ENCODE data around the gene LDLRAD4. TPM values are rescaled to one million over a fixed set of nuclear protein-coding genes. Genes with fewer than 3 reads are reported as not detected.

Gene LDLRAD4
- total RNA-seq, 3 donors from 2014 or later: 17.5 to 20.4 (median 18.3) TPM

DNA sequence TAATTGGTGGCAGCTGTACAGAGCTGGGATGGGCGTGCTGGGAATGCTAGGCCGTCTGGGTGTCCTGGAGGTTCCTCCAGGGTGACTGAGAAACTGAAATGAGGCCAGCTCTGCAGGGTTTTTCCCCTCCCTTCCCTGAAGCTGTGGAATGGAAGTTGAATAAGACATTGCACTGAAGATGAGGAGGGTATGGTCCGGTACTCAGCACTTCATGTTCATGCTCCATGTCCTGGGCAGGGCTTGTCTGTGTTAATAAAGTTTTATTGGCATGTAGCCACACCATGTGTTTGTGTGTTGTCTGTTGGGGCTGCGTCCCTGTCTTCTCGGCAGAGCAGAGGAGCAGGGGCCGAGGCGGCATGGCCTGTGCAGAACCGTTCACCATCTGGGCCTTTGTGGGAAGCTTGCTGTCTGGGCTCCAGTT is 154.0 kb downstream of the LDLRAD4 start:
- Mint-ChIP-seq H3K27me3 (ENCODE audit: low read depth) (no peaks in the 10 kb centered on the region), H3K4me1 (ENCODE audit: low read depth) (peaks cover 64% of the 10 kb centered on the region), H3K4me3 (no peak overlapping the region)

DNA sequence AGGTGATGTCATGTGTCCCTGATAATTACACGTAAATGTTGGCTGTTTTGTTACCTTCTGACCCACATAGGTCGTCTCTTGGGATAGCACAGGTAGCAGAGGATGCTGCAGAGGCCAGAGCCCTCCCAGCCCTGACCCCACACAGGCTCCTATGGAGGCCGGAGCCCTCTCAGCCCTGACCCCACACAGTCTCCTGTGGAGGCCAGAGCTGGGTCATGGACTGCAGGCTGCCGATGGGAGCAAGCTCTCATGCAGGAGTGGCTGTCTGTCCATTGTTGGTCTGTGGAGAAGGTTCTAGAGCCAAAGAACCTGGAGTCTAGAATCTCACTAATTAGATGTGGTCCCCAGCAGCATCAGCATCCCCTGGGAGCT is 155.5 kb downstream of the LDLRAD4 start:
- Mint-ChIP-seq H3K27me3 (ENCODE audit: low read depth) (no peaks in the 10 kb centered on the region), H3K9me3 (no peaks in the 10 kb centered on the region), H3K4me3 (no peak overlapping the region), H3K36me3 (ENCODE audit: insufficient read depth) (no peaks in the 10 kb centered on the region), H3K4me1 (ENCODE audit: low read depth) (peaks cover 77% of the 10 kb centered on the region)
- ATAC-seq (no peak), DNase-seq (no peak)

More for the DNA sequence above, 154.0 kb downstream of the LDLRAD4 start:
- DNase-seq: no peak
- ATAC-seq: no peak
- Mint-ChIP-seq H3K36me3 (ENCODE audit: insufficient read depth) (no peaks in the 10 kb centered on the region), H3K9me3 (no peaks in the 10 kb centered on the region)

DNA sequence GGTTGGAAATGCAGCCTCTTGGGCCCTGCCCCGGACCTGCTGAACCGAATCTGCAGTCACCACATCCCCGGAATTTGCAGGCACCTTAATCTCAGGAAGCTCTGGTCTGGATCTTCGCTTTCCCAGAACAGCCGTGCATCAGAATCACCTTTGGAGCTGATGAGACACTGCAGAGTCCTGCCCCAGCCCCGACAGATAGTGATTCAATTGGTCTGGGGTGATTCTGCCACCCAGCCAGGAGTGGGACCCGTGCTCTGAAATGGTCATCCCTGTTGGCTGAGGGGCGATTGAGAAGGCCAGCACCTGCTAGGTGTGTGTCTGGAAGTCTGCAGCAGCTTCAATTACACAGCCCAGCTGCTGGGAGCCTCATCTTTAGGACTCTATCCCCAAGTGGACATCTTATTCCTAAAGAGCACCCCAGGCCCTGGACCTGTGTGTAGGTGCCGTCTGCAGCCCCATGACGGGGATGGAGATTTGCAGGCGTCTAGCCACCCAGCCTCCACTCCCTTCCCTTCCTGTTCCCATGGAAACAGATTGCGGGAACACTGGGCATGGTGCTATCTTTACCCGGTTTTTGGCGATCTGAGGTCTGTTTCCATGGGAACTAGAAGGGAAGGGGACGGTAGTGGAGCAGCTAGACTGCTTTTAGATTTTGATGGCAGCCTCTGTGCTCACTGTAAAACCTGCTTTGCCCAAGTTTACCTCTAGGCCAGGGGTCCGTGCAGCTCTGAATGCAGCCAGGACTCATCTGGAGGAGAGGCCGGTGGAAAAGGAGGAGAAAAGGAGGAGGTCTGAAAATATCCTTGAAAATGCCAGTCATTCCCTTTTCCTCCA is 156.1 kb downstream of the LDLRAD4 start:
- DNase-seq: no peak
- peak overlapping the region; percentile 56 for H3K4me3 Mint-ChIP-seq
- H3K4me1 Mint-ChIP-seq (ENCODE audit: low read depth): peaks cover 74% of the 10 kb centered on the region
- H3K36me3 Mint-ChIP-seq (ENCODE audit: insufficient read depth): no peaks in the 10 kb centered on the region
- H3K9me3 Mint-ChIP-seq: no peaks in the 10 kb centered on the region
- peak; percentile 5 to 11 for ATAC-seq
- no peaks in the 10 kb centered on the region for H3K27me3 Mint-ChIP-seq (ENCODE audit: low read depth)

DNA sequence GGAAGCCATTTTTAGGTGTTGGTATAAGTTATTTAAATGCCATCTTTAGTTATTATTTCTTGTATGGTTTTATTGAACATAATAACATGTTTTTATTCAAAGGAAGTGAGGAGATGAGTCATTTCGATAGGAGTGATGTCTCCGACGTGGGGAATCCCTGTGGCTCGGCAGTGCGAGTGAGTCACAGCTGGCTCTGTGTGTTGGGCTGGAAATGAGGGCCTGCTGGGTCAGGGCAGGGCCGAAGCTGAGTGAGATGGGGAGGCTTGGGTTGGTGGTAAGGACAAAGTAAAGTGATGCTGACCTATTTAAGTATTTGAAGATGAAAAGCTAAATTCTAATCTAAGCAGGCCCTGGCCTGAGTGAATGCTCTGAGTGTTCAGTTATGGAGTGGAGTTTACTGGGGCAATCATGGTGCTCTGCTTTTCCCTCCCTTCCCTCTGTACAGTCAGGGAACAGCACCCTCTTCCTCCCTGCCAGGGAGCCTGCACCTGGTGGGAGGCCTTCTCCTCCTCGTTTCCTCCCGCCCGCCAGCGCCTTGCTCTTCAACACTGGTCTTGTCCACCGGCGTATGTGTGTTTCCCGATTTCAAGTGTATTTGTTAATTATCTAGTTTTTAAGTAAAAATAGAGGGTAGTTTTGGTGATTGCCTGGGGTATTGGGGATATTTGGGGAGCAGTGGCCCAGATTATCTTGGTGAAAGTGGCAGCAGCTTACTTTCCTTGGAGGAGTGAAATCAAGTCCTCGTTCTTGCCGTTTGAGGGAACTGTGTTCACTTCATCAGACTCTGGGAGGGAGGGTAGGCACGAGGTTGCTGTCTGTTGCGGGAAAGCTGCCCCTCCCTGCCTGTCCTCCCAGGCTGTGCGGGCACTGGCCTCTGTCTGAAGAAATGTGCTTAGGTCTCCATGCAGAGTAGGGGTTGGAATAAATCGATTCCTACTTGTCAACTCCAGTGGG is 157.0 kb downstream of the LDLRAD4 start:
- Mint-ChIP-seq H3K36me3 (ENCODE audit: insufficient read depth) (no peaks in the 10 kb centered on the region), H3K4me3 (peak overlapping the region; percentile 56), H3K9me3 (no peaks in the 10 kb centered on the region), H3K4me1 (ENCODE audit: low read depth) (peaks cover 75% of the 10 kb centered on the region), H3K27me3 (ENCODE audit: low read depth) (no peaks in the 10 kb centered on the region)
- ATAC-seq (peak; percentile 73 to 77), DNase-seq (peak; percentile 72)

DNA sequence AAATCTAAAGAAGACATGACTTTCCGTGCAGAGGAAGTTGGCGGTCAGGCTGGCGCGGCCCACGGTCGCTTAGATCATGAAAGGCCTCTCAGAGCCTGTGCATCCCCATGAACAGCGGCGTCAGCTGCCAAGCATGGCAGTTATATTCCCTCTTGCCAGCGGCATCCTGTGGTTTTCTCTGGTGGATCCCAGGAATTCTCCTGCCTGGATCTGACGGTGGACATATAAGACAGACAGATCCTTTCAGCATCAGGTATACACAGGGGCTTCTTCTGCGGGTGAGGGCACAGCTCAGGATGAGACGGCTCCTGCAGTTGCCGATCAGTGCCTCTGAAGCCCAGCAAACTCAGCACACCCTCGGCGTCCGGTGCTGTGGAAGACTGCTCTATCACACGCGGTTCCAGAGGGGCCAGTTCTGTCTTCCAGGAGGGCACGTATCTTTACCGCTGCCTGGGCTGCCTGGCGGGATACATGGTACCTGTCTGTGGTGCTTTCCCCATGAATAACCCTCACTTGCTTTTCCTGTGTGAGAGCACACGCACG is 157.8 kb downstream of the LDLRAD4 start:
- Mint-ChIP-seq H3K36me3 (ENCODE audit: insufficient read depth) (no peaks in the 10 kb centered on the region), H3K4me1 (ENCODE audit: low read depth) (peaks cover 82% of the 10 kb centered on the region), H3K9me3 (no peaks in the 10 kb centered on the region), H3K4me3 (peak overlapping the region; percentile 56), H3K27me3 (ENCODE audit: low read depth) (no peaks in the 10 kb centered on the region)
- peak; percentile 38 to 43 for ATAC-seq
- peak; percentile 56 for DNase-seq

DNA sequence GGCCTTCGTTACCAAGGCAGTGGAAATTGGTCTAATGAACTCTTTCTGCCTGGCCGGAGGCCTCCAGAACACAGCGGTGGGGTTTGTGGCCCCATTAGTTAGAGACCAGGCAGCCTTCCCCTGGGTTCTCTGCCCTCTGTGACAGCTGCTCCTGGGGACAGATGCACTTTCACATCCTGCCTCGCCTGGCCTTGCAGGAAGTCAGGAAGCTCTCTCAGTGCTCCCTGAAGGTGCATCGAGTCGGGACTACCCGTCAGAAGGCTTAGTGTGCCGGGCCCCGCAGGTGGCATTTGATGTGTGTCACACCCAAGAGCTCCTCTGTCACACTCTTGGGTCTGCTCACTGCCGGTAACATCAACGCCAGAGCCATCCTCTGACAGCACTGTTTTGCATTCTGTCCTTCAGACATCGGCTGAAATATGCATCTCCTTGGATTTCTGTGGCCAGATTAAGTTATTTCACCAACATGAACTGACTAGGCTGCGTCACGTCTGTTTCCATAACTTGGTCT is 158.3 kb downstream of the LDLRAD4 start:
- ATAC-seq (peak; percentile 69 to 72), DNase-seq (peak; percentile 68)
- Mint-ChIP-seq H3K27me3 (ENCODE audit: low read depth) (no peaks in the 10 kb centered on the region), H3K9me3 (no peaks in the 10 kb centered on the region), H3K4me1 (ENCODE audit: low read depth) (peaks cover 82% of the 10 kb centered on the region), H3K36me3 (ENCODE audit: insufficient read depth) (no peaks in the 10 kb centered on the region), H3K4me3 (peak overlapping the region; percentile 56)

DNA sequence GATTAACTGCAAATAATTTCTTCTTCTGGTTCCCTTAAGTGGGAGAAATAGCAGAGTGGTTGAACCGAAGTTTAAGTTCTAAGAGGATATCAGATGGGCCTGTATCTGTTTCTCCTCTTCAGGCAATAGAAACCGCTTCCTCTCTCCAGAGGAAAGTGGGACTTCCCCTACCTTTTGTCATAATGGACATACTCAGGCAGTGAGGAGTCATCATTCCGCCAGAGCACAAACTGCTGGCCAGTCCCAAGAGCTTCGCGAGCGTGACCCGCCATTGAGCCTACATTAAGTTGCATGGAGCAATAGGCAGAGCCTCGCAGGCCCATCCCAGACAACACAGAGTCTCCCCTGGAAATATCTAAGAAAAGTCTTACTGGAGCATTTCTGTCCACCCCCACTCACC is 158.9 kb downstream of the LDLRAD4 start:
- Mint-ChIP-seq H3K27me3 (ENCODE audit: low read depth) (no peaks in the 10 kb centered on the region), H3K4me1 (ENCODE audit: low read depth) (peaks cover 82% of the 10 kb centered on the region), H3K9me3 (no peaks in the 10 kb centered on the region), H3K4me3 (peak overlapping the region; percentile 56), H3K36me3 (ENCODE audit: insufficient read depth) (no peaks in the 10 kb centered on the region)
- peak; percentile 3 to 4 for ATAC-seq
- no peak for DNase-seq

DNA sequence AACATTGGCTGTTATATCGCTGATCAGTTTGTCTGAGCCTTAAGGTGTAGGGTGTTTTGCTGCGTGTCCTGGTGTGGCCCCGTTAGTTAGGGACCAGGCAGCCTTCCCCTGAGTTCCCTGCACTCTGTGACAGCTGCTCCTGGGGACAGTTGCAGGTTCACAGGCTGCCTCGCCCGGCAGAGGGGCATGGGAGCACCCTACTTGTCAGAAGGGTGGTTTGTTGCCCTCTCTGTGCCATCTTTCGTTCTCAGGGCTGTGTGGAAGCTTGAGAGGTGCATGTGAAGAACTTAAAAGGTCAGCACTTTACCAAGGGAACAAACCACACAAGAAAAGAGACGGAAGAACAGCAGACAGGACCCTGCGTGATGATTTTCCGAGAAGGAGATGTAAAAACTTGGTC is 159.6 kb downstream of the LDLRAD4 start:
- Mint-ChIP-seq H3K4me1 (ENCODE audit: low read depth) (peaks cover 84% of the 10 kb centered on the region), H3K36me3 (ENCODE audit: insufficient read depth) (no peaks in the 10 kb centered on the region), H3K27me3 (ENCODE audit: low read depth) (no peaks in the 10 kb centered on the region), H3K4me3 (peak overlapping the region; percentile 56), H3K9me3 (no peaks in the 10 kb centered on the region)
- DNase-seq (no peak), ATAC-seq (no peak)

DNA sequence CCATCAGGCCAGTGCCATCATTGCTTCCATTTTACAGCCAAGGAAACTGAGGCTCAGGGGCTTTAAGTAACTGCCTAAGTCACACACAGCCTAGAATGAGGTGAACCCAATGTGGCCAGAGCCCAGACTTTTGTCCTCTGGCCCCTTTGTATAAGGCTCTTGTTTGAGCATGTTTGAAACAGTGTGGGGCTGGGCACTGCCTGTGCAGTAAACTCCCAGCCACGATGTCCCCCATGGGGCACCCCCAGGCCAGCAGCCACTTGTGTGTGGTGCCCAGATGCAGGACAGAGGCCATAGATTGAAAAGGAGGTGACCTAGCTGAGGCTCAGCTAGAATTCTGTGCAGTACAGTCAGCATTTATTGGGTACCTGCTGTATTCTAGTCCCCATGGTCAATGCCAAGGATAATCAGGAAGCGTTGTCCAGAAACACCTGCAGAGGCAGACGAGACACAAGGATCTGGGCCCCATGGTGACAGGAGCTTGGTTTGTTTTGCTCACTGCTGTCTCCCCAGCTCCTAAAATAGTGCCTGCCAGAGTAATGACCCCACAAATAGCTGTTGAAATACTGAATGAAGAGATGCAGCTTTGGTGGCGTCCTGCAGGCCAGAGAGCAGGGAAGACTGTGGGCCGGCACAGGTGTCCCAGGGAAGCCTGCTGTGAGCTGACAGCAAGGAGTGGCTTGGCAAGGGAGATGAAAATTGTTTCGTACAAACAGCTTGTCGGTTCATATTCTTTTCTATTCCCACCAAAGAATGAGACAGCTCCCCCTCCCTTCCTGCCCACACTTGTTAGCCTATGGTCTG is 160.7 kb downstream of the LDLRAD4 start:
- Mint-ChIP-seq H3K4me3 (peak overlapping the region; percentile 8), H3K36me3 (ENCODE audit: insufficient read depth) (no peaks in the 10 kb centered on the region), H3K9me3 (no peaks in the 10 kb centered on the region), H3K4me1 (ENCODE audit: low read depth) (peaks cover 88% of the 10 kb centered on the region), H3K27me3 (ENCODE audit: low read depth) (no peaks in the 10 kb centered on the region)
- DNase-seq (no peak), ATAC-seq (no peak)

DNA sequence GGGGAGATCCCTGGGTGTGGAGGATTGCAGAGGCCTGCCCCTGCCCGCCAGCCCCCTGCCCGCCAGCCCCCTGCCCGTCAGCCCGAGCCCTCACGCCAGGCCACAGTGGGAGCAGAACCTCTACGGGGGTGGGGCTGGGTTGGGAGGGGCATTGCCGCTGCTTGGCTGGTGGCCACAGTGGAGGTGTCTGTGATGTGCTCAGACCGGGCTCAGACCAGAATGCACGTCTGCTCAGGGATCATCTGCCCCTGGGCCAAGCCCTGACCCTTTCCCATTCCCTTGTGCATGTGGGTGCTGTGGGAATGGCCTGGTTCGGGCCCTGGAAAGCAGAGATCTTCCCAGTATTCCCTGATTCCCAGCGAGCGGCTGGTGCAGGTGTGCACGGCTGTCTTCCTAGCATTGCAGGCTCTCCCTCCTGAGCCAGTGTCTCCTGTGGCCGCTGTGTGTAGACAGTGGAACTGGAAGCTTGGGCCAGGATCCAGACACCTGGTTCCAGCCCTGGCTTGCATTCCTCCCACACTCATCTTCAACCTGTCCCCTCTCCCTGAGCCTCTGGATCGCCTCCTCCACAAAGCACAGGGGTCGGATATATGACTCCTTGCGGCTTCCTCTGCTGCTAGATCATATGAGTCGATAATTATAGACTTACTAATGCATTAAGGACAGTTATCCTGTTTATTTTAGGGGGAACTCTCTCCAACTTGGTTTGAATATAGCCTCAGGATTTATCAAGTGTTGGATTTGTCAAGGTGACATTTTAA is 161.6 kb downstream of the LDLRAD4 start:
- ATAC-seq: no peak
- H3K4me1 Mint-ChIP-seq (ENCODE audit: low read depth): peaks cover 88% of the 10 kb centered on the region
- H3K9me3 Mint-ChIP-seq: no peaks in the 10 kb centered on the region
- no peak for DNase-seq
- H3K4me3 Mint-ChIP-seq: no peak overlapping the region
- H3K27me3 Mint-ChIP-seq (ENCODE audit: low read depth): no peaks in the 10 kb centered on the region
- no peaks in the 10 kb centered on the region for H3K36me3 Mint-ChIP-seq (ENCODE audit: insufficient read depth)

DNA sequence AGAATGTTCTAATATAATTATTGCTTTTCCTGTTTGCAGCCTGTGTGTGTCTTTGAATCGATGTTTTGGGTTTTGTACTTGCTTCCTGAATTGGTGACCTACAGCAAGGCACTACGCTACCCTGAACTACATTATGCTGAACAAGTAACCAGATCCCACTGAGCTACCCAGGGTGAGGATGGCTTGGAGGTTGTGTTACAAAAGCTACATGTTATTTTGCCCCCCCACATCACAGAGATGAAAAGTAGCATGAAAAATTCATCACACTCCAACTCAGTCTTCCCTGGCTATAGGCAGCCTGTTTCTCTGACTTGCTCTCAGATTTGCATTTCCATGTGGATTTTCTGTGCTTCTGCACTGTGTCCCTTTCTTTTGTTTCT is 162.1 kb downstream of the LDLRAD4 start:
- DNase-seq (no peak), ATAC-seq (no peak)
- Mint-ChIP-seq H3K9me3 (no peaks in the 10 kb centered on the region), H3K4me1 (ENCODE audit: low read depth) (peaks cover 85% of the 10 kb centered on the region), H3K36me3 (ENCODE audit: insufficient read depth) (no peaks in the 10 kb centered on the region), H3K27me3 (ENCODE audit: low read depth) (no peaks in the 10 kb centered on the region), H3K4me3 (no peak overlapping the region)

DNA sequence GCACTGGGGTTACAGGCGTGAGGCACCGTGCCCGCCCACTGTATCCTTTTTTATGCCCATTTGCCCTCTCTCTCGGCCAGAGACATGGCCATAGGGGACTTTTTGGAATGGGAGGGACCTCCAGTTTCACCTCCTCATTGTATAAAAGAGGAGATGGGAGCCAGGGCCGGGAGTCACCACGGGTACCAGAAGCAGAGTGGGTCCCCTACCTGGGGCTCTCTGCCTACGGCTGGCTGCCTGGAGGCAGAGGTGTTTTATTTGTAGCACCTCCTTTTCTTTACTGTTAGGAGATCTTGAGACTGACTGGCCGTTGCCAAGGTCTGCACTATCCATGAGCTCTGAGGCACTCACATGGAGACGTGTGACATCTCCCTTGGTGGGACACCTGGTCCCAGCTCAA is 162.8 kb downstream of the LDLRAD4 start:
- no peak for ATAC-seq
- H3K9me3 Mint-ChIP-seq: no peaks in the 10 kb centered on the region
- no peak for DNase-seq
- no peaks in the 10 kb centered on the region for H3K27me3 Mint-ChIP-seq (ENCODE audit: low read depth)
- H3K36me3 Mint-ChIP-seq (ENCODE audit: insufficient read depth): no peaks in the 10 kb centered on the region
- peaks cover 79% of the 10 kb centered on the region for H3K4me1 Mint-ChIP-seq (ENCODE audit: low read depth)
- peak overlapping the region; percentile 86 for H3K4me3 Mint-ChIP-seq

DNA sequence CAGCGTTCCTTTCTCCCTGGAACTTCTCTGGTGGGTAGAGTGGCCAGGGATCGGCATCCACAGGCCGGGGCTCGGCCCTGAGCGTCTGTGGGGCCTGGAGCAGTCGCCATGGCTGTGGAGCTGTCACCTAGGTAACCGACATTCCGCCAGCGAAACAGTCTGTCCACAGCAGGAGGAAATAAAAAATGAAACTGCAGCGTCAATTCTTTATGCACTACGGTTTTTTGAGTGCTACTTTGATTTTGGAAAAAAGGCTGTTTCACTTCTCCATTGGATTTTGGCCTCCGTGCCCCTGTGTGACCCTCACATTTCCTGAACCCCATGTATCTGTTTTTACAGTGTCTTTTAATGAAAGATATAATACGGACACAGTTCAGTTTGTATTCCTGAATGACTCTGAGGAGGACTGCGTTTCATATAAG is 163.4 kb downstream of the LDLRAD4 start:
- ATAC-seq (peak in 1 of 2 donors; percentile 19), DNase-seq (no peak)
- no peaks in the 10 kb centered on the region for H3K27me3 Mint-ChIP-seq (ENCODE audit: low read depth)
- peak overlapping the region; percentile 86 for H3K4me3 Mint-ChIP-seq
- H3K4me1 Mint-ChIP-seq (ENCODE audit: low read depth): peaks cover 74% of the 10 kb centered on the region
- no peaks in the 10 kb centered on the region for H3K36me3 Mint-ChIP-seq (ENCODE audit: insufficient read depth)
- H3K9me3 Mint-ChIP-seq: no peaks in the 10 kb centered on the region
